K562 (cell line): ENCODE data around the gene TREH. TPM values are rescaled to one million over a fixed set of nuclear protein-coding genes. Genes with fewer than 3 reads are reported as not detected.

Experiments
- ARHGAP35 ChIP-seq: fragments of 450-650 bp; IDR thresholded peaks from 2 replicates; pipeline ENCODE4 v1.6.1; 2018; ENCODE audit not compliant: partially characterized antibody
- BCLAF1 ChIP-seq, 2 experiments: fragments of 450-650 bp in 1 of 2; IDR thresholded peaks; 2 replicates each; pipeline ENCODE4 v1.6.1; 2011 to 2017; ENCODE audit warnings: low read depth in 2 of 2, antibody characterized with exemption in 1 of 2, borderline replicate concordance in 1 of 2, low read length in 1 of 2, mild to moderate bottlenecking in 1 of 2, mixed read lengths in 1 of 2; ENCODE audit not compliant: control insufficient read depth in 1 of 2
- BRCA1 ChIP-seq, 2 experiments: fragments of 450-650 bp in 1 of 2; sonication (generic) in 1 of 2; formaldehyde crosslinking in 1 of 2; IDR thresholded peaks; 2 replicates each; pipeline versions ENCODE4 v1.5.0 to v1.6.1; 2017 to 2020; ENCODE audit warnings: mild to moderate bottlenecking in 1 of 2, missing genetic modification reagents in 1 of 2
- BRD9 ChIP-seq: fragments of 450-650 bp; IDR thresholded peaks from 2 replicates; pipeline ENCODE4 v1.6.1; 2018; ENCODE audit warnings: low read depth; ENCODE audit not compliant: partially characterized antibody
- CBX5 ChIP-seq: IDR thresholded peaks from 2 replicates; pipeline ENCODE4 v1.6.1; 2014; ENCODE audit warnings: low read depth, borderline replicate concordance
- HDAC1 ChIP-seq, 2 experiments: fragments of 450-650 bp; IDR thresholded peaks; 2 replicates each; pipeline ENCODE4 v1.6.1; 2016 to 2017; ENCODE audit warnings: inconsistent platforms in 1 of 2, mild to moderate bottlenecking in 1 of 2, moderate library complexity in 1 of 2
- HIVEP1 ChIP-seq: fragments of 250-450 bp; sonication (Bioruptor Pico); IDR thresholded peaks from 2 replicates; pipeline ENCODE4 v1.4.0; 2020; ENCODE audit warnings: mild to moderate bottlenecking
- ILF3 ChIP-seq: fragments of 450-650 bp; IDR thresholded peaks from 2 replicates; pipeline ENCODE4 v1.6.1; 2018; ENCODE audit warnings: antibody characterized with exemption, mild to moderate bottlenecking, moderate library complexity, borderline replicate concordance
- MAFF ChIP-seq: IDR thresholded peaks from 2 replicates; pipeline ENCODE4 v1.6.1; 2012; ENCODE audit warnings: low read length, improper control_type of control experiment
- NUFIP1 ChIP-seq: fragments of 450-650 bp; IDR thresholded peaks from 2 replicates; pipeline ENCODE4 v1.6.1; 2018; ENCODE audit not compliant: partially characterized antibody
- PHF20 ChIP-seq: fragments of 450-650 bp; IDR thresholded peaks from 2 replicates; pipeline ENCODE4 v1.6.1; 2018; ENCODE audit not compliant: partially characterized antibody
- PTTG1 ChIP-seq: fragments of 450-650 bp; IDR thresholded peaks from 2 replicates; pipeline ENCODE4 v1.6.1; 2016; ENCODE audit warnings: low read depth, mild to moderate bottlenecking, missing genetic modification characterization, missing compliant biosample characterization
- TCF7 ChIP-seq: sonication (generic); IDR thresholded peaks from 2 replicates; pipeline ENCODE4 v1.6.1; 2016; ENCODE audit warnings: antibody characterized with exemption, borderline replicate concordance
- THRAP3 ChIP-seq: fragments of 450-650 bp; IDR thresholded peaks from 2 replicates; pipeline ENCODE4 v1.6.1; 2016; ENCODE audit warnings: mild to moderate bottlenecking, inconsistent platforms, borderline replicate concordance
- ZFX ChIP-seq: sonication (generic); formaldehyde crosslinking; IDR thresholded peaks from 2 replicates; pipeline ENCODE4 v1.8.0; 2022; ENCODE audit warnings: mild to moderate bottlenecking, missing genetic modification reagents, moderate library complexity
- ZNF175 ChIP-seq: fragments of 200-800 bp; sonication (Bioruptor generic); IDR thresholded peaks from 2 replicates; pipeline ENCODE4 v1.6.1; 2016; ENCODE audit warnings: low read depth, mild to moderate bottlenecking, missing genetic modification characterization, missing compliant biosample characterization
- ZNF778 ChIP-seq: fragments of 450-650 bp; formaldehyde crosslinking; IDR thresholded peaks from 2 replicates; pipeline ENCODE4 v1.4.0; 2020; ENCODE audit warnings: mild to moderate bottlenecking, moderate library complexity
- polyA plus RNA-seq, 8 experiments: library from polyadenylated mRNA; depleted of rRNA in 4 of 8; stranded (reverse) in 5 of 8; unstranded in 3 of 8; fragments of >200 nt; fragmentation: Nextera tagmentation in 2 of 8; fragmentation: Illumina TruSeq in 1 of 8; extraction: Ambion mirVana in 2 of 8; extraction: Trizol in 1 of 8; gene quantifications; 2 replicates each; pipeline versions ENCODE4 v1.2.1 to v1.2.3, GENCODE V29; 2011 to 2014; ENCODE audit warnings: inconsistent platforms in 1 of 8, missing spikeins in 1 of 8
- total RNA-seq, 7 experiments: library from RNA; depleted of rRNA in 6 of 7; stranded (reverse); fragments of >200 nt in 6 of 7; fragmentation: Illumina TruSeq in 2 of 7; extraction: Trizol in 2 of 7; gene quantifications; 2 replicates each; pipeline versions ENCODE4 v1.2.1 to v1.2.3, GENCODE V29; 2011 to 2021; ENCODE audit warnings: low replicate concordance in 1 of 7
- TF ChIP-seq, protein P1 (sequence below): sonication (generic); formaldehyde crosslinking; IDR thresholded peaks from 2 replicates; pipeline ENCODE4 v1.8.1; 2023; ENCODE audit warnings: mild to moderate bottlenecking, missing genetic modification reagents, moderate library complexity
- TF ChIP-seq, protein P2 (sequence below): fragments of 450-650 bp; IDR thresholded peaks from 2 replicates; pipeline ENCODE4 v1.6.1; 2016; ENCODE audit warnings: low read depth, mild to moderate bottlenecking, moderate library complexity

TREH gene
- total and polyA plus RNA-seq, 9 of the 15 experiments (the other 6 are each of a cell fraction or from before 2014, with no cell fraction given), result 0.09 to 0.20 (median 0.11) TPM; not detected in 6

GRCh38 chr11:118689852-118690552 lies 10.6 kb upstream of the TREH start (continued):
- TF ChIP-seq, protein P1, sequence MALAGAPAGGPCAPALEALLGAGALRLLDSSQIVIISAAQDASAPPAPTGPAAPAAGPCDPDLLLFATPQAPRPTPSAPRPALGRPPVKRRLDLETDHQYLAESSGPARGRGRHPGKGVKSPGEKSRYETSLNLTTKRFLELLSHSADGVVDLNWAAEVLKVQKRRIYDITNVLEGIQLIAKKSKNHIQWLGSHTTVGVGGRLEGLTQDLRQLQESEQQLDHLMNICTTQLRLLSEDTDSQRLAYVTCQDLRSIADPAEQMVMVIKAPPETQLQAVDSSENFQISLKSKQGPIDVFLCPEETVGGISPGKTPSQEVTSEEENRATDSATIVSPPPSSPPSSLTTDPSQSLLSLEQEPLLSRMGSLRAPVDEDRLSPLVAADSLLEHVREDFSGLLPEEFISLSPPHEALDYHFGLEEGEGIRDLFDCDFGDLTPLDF, result no peak
- TF ChIP-seq NUFIP1, result no peak
- TF ChIP-seq BRD9, result no peak
- TF ChIP-seq CBX5, result no peak; the same call in 1 of the 2 replicates
- no peak for TF ChIP-seq BRCA1 (IDR thresholded peaks at IDR 0.05)
- TF ChIP-seq BRCA1 (CRISPR knock-in tag; IDR thresholded peaks at IDR 0.05), result no peak
- peak; percentile 41 for TF ChIP-seq ZFX (CRISPR knock-in tag)
- no peak for TF ChIP-seq ILF3
- no peak for TF ChIP-seq PHF20
- no peak for TF ChIP-seq HDAC1 (IDR thresholded peaks at IDR 0.05)
- TF ChIP-seq ARHGAP35, result no peak
- no peak for TF ChIP-seq PTTG1
- TF ChIP-seq TCF7, result peak; percentile 67; the same call in 1 of the 2 replicates
- 0 out of 4 replicates have a peak, but pooled peaks of 1 of the 2 experiments have one; percentile 56 for TF ChIP-seq BCLAF1 (IDR thresholded peaks at IDR 0.05; ENCODE audit: borderline replicate concordance in 1 of 2, control insufficient read depth in 1 of 2, low read depth in 2 of 2, low read length in 1 of 2)
- no peak for TF ChIP-seq MAFF
- no peak for TF ChIP-seq ZNF778 (CRISPR knock-in tag)
- no peak for TF ChIP-seq THRAP3
- TF ChIP-seq, protein P2, sequence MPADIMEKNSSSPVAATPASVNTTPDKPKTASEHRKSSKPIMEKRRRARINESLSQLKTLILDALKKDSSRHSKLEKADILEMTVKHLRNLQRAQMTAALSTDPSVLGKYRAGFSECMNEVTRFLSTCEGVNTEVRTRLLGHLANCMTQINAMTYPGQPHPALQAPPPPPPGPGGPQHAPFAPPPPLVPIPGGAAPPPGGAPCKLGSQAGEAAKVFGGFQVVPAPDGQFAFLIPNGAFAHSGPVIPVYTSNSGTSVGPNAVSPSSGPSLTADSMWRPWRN, result no peak
- TF ChIP-seq ZNF175 (CRISPR knock-in tag), result no peak
- TF ChIP-seq HIVEP1, result no peak
